GM18867 (cell line): ENCODE measurements around the gene GLI1.
"Not testable (repeated sequence)": the region's sequence is repeated elsewhere in the genome, so short reads cannot be mapped to it uniquely, and the experiment has no call there.

Experiments
- ATAC-seq: cut with Tn5 transposase; IDR thresholded peaks from one replicate; pipeline ENCODE4 v1.9.1; 2021; ENCODE audit warnings: mild to moderate bottlenecking, moderate library complexity; ENCODE audit not compliant: unreplicated experiment

The GLI1 gene

DNA sequence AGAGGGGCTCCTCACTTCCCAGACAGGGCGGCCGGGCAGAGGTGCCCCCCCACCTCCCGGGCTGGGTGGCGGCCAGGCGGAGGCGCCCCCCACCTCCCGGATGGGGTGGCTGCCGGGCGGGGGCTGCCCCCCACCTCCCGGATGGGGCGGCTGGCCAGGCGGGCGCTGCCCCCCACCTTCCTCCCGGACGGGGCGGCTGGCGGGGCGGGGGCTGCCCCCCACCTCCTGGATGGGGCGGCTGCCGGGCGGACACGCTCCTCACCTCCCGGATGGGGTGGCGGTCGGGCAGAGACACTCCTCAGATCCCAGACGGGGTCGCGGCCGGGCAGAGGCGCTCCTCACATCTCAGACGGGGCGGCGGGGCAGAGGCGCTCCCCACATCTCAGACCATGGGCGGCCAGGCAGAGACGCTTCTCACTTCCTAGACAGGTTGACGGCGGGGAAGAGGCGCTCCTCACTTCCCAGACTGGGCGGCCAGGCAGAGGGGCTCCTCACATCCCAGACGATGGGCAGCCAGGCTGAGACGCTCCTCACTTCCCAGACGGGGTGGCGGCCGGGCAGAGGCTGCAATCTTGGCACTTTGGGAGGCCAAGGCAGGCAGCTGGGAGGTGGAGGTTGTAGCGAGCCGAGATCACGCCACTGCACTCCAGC lies 35.6 kb downstream of the GLI1 start:
- not testable (repeated sequence) for ATAC-seq

- ATAC-seq: no peak
Observed at GRCh38 chr12:57496822-57497221, 37.2 kb downstream of the GLI1 start.

DNA sequence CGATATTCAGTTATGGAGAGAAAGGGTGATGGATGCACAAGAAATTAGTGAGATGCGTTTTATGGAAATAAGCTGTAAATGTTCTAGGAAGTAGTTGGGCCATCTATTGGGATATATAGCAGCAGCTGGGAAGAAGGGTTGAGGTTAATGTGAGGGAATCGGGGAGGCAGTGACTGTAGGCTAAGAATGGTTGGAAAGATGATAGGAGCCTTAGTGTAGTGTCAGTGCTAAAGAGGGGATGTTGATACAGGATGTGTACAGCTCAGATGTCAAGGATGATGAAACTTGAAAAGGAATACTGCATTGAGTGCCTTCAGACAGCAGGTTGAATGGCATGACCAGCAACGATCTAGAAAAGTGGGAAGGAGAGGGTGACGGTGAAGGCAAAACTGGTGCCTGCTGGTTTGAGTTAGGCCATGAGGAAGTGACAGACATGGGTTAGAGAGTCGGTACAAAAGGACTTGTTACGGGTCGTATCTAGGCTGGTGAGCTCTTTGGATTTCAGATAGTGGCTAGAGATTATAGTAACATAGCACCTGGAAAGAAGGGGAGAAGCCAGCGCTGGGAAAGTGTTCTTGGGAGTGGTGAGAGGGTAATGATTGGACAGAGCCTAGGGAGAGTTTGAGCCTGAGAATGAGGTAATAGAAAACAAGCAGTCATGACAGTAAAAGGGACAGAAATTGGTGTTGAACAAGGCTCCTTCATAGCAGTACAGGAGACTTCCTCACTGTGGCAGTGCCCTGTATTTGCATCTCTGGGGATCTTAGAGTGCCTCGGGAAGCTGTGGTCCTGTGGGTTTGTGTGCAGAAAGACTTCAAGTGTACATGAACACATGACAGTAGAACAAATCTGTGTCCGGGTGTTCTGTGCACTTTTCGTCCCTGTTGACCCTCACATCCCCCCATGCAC lies 37.9 kb downstream of the GLI1 start:
- ATAC-seq: no peak

GRCh38 chr12:57498132-57498502 lies 38.5 kb downstream of the GLI1 start:
- ATAC-seq: no peak

DNA sequence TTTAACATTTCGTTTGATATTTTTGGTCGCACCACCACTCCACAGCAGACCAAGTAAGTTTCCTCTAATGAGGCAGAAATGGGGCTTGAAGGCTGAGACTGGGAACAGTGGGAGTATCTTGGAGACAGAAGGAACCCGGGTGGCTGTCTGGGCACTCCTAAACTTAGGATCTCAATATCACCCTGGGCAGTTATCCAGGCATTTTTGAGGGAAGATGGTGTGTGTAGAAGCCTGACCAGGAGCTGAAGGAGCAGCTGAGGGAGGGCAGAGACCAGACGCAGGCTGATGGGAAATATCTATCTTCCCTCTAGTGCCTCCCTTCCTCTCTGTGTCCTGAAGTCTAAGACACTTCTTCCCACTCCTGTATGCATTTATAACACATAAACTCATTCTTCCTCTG lies 39.0 kb downstream of the GLI1 start:
- ATAC-seq: no peak

DNA sequence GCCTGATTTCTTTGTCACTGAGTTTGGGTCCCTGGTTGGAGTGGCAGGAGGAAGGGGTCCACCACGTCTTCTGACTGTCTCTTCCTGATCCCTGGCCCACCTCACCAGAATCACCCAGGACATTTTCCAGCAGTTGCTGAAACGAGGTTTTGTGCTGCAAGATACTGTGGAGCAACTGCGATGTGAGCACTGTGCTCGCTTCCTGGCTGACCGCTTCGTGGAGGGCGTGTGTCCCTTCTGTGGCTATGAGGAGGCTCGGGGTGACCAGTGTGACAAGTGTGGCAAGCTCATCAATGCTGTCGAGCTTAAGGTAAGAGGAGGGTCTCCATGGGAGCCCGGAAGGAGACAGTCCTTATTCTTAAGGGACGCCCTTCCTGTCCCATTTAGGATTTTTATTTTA lies 40.6 kb downstream of the GLI1 start:
- ATAC-seq: no peak

DNA sequence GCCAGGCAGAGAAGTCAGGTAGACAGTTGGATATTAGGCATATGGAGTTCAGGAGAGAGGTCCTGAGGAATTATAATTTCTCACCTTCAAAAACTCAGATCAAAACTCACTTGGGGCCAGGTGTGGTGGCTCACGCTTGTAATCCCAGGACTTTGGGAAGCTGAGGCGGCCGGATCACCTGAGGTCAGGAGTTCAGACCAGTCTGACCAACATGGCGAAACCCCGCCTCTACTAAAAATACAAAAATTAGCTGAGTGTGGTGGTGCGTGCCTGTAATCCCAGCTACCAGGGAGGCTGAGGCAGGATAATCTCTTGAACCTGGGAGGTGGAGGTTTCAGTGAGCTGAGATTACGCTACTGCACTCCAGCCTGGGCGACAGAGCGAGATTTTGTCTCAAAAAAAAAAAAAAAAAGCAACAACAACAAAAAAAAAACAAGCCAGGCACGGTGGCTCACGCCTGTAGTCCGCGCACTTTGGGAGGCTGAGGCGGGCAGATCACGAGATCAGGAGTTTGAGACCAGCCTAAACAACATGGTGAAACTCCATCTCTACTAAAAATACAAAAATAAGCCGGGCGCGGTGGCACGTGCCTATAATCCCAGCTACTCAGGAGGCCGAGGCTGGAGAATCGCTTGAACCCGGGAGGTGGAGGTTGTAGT lies 42.9 kb downstream of the GLI1 start:
- ATAC-seq: not testable (repeated sequence)

DNA sequence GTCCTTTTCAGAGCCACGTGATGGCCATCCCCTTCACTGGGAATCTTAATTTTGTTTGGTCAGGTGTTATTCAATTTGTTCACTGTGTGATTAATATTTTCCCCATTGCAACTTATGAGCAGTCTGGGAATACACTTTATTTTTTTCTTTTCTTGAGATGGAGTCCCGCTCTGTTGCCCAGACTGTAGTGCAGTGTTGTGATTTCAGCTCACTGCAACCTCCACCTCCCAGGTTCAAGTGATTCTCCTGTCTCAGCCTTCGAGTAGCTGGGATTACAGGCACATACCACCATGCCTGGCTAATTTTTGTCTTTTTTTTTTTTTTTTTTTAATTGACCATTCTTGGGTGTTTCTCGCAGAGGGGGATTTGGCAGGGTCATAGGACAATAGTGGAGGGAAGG lies 47.0 kb downstream of the GLI1 start:
- ATAC-seq: not testable (repeated sequence)

GRCh38 chr12:57507796-57508195 lies 48.2 kb downstream of the GLI1 start:
- not testable (repeated sequence) for ATAC-seq

DNA sequence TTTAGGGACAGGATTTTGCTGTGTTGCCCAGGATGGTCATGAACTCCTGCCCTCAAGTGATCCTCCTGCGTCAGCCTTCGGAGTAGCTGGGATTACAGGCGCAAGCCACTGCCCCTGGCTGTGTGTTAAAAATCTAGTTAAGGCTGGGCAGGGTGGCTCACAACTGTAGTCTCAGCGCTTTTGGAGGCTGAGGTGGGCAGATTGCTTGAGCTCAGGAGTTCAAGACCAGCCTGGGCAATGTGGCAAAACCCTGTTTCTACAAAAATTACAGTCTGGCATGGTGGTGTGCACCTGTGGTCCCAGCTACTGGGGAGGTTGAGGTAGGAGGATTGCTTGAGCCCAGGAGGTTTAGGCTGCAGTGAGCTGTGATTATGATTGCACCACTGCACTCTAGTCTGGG lies 51.6 kb downstream of the GLI1 start:
- ATAC-seq: no peak

DNA sequence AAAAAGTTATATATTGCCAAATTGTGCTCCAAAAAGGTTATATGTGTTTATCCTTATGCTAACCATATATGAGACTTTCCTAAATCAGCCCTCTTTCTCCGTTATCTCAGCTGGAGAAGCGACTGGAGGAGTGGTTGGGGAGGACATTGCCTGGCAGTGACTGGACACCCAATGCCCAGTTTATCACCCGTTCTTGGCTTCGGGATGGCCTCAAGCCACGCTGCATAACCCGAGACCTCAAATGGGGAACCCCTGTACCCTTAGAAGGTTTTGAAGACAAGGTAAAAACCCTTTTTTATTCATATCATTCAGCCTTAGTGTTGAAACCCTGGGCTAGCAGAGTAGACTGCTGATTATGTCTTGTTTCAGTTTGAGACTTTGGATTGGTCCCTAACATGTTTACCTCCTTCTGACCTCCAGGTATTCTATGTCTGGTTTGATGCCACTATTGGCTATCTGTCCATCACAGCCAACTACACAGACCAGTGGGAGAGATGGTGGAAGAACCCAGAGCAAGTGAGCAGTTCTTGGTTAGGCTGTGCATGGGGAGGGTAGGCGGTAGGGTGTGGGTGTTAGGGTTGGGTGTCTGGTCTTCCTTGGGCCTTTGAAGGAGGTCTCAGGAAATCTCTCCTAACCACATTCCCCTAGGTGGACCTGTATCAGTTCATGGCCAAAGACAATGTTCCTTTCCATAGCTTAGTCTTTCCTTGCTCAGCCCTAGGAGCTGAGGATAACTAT lies 52.2 kb downstream of the GLI1 start:
- ATAC-seq: no peak

DNA sequence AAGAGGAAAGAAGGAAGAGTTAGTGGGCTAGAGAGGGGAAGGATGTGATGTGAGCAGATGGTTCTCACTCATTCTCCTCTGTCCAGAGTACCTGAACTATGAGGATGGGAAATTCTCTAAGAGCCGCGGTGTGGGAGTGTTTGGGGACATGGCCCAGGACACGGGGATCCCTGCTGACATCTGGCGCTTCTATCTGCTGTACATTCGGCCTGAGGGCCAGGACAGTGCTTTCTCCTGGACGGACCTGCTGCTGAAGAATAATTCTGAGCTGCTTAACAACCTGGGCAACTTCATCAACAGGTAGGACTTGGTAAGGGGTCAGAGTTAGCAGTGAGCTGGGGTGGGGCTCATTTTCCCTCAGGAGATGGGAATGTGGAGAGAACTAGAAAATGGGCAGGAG lies 53.1 kb downstream of the GLI1 start:
- ATAC-seq: no peak

GRCh38 chr12:57513266-57513665 lies 53.7 kb downstream of the GLI1 start:
- ATAC-seq: no peak

DNA sequence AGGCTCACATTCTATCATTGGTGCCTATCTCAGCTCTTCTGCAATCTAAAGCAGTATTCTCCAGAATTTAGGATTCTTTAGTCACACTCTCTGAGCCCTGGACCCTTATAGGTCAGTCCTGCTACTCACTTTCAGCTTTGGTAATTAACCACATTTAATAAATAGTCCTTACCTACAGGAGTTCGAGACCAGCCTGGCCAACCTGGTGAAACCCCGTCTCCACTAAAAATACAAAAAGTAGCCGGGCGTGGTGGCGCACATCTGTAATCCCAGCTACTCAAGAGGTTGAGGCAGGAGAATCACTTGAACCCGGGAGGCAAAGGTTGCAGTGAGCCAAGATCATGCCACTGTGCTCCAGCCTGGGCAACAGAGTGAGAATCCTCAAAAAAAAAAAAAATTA lies 54.1 kb downstream of the GLI1 start:
- ATAC-seq: not testable (repeated sequence)

DNA sequence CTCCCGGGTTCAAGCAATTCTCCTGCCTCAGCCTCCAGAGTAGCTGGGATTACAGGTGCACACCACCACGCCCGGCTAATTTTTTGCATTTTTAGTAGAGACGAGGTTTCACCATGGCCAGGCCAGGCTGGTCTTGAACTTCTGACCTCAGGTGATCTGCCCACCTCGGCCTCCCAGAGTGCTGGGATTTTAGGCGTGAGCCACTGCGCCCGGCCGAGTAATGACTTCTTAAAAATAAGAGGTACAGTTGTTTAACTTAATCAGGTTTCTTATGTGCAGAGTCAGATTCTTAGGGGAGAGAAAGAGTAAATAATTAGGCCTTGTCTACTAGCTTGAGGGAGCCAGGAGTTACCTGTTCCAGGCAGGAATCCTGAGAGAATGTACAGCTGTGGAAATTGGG lies 54.7 kb downstream of the GLI1 start:
- ATAC-seq: not testable (repeated sequence)

DNA sequence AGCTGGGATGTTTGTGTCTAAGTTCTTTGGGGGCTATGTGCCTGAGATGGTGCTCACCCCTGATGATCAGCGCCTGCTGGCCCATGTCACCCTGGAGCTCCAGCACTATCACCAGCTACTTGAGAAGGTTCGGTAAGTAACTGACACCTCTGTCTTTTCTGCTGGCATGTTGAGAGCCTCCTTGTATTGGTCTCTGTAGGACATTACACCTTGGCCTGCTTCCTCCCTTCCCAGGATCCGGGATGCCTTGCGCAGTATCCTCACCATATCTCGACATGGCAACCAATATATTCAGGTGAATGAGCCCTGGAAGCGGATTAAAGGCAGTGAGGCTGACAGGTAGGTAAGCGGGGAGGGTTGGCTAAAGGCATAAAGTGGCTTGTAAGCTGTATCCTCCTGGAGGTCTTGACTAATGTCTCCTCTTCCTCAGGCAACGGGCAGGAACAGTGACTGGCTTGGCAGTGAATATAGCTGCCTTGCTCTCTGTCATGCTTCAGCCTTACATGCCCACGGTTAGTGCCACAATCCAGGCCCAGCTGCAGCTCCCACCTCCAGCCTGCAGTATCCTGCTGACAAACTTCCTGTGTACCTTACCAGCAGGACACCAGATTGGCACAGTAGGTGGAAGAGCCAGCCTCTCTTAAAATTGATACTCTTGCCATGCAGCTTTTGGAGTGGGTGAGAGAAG lies 55.3 kb downstream of the GLI1 start:
- ATAC-seq: no peak

DNA sequence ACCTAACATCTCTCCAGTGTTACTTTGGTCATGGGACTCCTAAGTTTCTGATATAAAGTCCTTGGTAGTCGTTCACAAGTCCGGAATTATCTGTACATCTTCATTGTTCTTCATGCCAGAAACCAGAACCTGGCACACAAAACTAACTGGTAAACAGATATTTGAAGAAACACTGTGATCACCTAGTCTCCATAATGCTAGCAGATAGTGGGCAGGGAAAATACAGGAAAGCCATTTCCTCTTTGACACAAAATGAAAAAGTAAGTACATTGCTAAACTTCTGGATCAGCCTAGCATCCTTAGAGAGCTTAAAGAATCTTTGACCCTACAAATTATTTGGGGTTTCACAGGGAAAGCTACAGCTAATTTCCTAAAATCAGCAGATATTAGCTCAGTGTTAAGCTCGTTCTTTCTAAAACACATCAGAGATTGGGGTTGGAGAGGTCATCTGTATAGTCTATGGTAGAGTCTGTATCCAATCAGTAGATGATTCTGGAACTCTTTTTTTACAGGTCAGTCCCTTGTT lies 55.9 kb downstream of the GLI1 start:
- no peak for ATAC-seq

DNA sequence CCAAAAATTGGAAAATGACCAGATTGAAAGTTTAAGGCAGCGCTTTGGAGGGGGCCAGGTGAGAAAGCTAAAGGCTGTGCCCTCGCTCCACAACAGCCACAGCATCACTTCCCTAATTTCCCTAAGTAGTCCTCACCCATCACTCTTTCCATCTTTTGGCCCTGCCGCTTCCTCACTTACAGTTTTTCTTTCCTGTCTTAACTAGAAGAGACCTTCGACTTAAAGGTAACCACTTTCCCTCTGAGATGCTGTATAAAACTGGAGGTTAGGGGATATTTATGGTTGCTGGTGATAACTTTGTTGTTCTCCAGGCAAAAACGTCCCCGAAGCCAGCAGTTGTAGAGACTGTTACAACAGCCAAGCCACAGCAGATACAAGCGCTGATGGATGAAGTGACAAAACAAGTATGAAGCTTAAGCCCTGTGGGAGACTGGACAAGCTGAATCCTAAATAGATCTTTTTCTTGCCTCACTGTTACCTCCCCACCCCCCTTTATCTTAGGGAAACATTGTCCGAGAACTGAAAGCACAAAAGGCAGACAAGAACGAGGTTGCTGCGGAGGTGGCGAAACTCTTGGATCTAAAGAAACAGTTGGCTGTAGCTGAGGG lies 56.5 kb downstream of the GLI1 start:
- ATAC-seq: no peak

DNA sequence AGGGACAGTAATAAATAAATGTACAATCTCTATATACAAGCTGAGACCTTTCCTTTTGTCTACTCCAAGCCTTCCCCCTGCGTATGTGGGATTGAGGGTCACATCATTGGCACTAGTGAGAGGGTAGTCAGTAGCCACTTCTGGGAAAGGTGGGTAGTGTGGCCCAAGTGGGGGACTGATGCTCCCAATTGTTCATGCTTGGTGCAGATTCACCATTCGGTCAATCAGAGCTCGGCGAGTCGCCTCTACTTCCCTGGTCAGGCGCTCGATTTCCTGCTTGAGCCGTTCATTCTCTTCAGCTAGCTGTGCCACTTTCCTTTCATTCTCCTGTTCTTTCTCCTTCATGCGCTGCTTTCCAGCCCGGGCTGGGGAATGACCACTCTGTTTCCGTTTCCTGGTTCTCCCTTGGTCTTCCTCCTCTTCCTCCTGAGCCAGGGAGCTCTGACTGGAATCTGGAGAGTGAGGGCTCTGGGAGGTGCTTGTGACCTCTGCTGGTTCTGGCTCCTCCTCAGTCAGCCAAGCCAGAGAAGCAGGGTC lies 57.1 kb downstream of the GLI1 start:
- ATAC-seq: no peak

- ATAC-seq: no peak
Observed at GRCh38 chr12:57517187-57517586, 57.6 kb downstream of the GLI1 start.
